HPDE6-E6E7 (cell line): ENCODE results near the gene SLC12A6.

ENCODE experiments used
- DNase-seq: peaks from one replicate; pipeline ENCODE4 v3.0.0; 2011; ENCODE audit warnings: missing footprints; ENCODE audit errors: extremely low spot score

Gene SLC12A6

DNA sequence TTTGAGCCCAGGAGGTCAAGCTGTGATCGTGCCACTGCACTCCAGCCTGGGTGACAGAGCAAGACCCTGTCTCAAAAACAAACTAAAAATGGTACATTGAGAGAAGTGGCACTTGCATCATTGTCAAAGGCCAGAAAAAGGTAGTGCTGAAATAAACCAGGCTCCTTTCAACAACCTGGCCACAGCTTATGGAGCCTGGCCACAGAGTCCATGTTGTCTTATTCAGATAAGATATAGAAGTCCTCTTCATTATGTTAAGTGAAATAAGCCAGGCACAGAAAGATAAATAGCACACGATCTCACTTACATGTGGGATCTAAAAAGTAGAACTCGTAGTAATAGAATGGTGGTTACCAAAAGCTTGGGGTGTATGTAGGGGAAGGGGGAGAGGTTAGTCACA, 78.0 kb downstream of the SLC12A6 start:
- no peak for DNase-seq

DNA sequence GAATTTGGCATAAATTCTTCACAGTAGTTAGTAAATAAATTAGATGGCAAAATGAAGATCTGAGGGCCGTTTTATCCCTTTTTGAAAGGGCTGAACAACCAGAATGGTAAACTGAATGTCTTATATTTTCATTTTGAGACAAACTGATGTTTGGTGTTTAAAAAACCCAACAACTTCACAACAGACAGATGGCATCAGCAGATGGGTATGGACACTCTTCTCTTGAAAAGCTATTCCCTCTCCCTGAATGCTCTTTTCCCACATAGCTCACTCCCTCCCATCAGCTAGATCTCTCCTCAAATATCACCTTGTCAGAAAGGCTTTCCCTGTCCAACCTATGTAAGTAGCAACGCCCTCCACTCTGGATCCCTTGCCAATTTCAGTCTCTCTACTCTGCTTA, 79.4 kb downstream of the SLC12A6 start:
- DNase-seq = no peak

DNA sequence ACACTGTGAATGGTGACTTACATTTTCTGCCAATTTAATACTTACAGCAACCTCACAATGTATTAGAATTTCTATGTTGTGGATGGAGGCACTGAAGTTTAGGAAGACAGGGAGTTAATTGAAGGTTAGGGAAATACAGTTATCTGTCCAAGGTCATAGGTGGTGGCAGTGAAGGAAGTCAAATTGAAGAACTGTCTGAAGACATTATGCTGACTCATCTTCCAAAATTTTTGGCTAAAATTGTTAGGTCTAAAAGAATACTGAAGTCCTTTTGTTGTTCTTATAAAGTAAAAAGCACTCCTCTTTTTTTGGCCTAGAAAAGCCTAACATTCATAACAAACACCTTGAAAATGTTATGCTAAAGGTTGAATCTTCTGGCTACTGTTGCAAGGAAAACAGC, 85.0 kb downstream of the SLC12A6 start:
- DNase-seq = no peak

- no peak for DNase-seq
Observed at GRCh38 chr15:34248190-34248589, 89.4 kb downstream of the SLC12A6 start.

GRCh38 chr15:34246276-34246976, 91.2 kb downstream of the SLC12A6 start:
- no peak for DNase-seq

DNA sequence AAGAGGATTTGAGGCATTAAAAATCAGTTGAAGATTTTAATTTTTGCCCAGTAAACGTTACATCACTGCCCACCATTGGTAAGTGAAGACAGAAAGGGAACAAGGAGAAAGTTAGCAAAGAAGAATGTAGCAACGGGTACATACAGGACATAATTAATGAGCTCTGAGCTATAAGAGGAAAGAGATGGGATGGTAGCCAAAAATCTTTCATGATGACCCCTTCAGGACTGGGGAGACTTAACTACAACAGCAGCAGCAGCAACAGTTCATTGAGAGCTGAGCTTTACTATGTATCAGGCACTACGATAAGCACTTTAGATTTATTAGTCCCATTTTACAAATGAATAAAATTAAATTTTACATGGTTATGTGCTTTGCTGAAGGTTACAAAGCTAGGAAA, 94.4 kb downstream of the SLC12A6 start:
- no peak for DNase-seq

- DNase-seq = no peak
Observed at GRCh38 chr15:34242331-34242710, 95.3 kb downstream of the SLC12A6 start.

DNA sequence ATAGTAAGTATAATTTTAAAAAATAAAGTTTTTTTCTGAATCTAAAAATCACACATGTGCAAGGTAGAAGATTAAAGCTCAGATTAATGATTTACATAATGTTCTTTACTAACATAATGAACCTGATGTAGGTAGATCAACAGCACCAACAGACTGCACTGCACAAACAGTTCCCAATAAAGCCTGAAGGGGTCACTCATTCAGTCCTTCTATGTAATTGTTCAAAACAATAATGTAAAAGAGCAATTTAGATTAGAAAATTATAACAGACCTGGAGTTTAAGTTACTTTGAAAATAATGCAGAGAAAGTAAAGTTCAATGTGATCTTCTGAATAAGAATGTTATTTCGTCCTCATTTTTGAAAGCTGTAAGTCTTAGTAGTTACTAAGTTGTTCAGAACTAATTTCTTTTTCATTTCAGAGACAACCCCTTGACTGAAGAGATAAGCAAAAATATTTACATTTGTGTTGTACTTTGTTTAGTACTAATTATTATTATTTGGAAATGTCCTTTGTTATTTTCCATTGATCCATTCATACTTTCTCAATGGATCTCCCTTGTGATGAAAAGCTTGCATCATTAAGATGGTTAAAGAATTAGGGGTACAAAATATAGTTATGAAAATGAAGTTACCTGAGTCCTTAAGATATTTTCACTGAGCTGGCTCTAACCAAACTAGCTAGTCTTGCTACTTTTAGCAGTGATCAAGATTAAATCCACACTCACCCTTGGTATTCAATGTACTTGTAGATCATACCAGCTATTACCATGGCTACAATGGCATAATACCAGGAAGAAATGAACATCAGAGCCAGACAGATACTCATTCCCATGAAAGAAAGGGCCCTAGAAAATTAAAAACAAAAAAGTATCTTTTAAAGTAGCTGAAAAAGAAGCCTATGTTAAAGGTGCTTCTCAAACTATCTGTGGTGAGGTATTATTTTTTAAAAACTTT, 95.9 kb downstream of the SLC12A6 start:
- DNase-seq = no peak

DNA sequence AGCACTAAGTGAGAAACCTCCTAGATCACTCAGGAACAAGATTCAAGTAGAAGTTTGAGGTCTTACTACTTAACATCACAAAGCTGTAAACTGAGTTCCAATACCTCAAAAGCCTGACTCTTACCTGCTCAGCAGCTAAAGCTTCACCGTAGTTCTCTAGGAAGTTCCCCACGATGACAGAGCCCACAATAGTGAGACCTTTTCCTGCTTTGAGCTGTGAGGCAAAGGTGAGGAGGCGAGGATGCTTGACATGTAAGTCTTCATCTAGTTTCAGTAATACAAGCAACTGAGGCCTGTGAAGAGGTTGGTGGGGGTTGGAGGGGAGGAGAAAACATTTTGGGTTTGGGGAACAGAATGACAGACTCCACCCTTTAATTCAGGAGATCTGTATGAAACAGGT, 97.0 kb downstream of the SLC12A6 start:
- no peak for DNase-seq

- DNase-seq = peak; percentile 84
Observed at GRCh38 chr15:34239151-34239808, 98.3 kb downstream of the SLC12A6 start.

GRCh38 chr15:34233614-34234013, 104.0 kb downstream of the SLC12A6 start:
- no peak for DNase-seq

DNA sequence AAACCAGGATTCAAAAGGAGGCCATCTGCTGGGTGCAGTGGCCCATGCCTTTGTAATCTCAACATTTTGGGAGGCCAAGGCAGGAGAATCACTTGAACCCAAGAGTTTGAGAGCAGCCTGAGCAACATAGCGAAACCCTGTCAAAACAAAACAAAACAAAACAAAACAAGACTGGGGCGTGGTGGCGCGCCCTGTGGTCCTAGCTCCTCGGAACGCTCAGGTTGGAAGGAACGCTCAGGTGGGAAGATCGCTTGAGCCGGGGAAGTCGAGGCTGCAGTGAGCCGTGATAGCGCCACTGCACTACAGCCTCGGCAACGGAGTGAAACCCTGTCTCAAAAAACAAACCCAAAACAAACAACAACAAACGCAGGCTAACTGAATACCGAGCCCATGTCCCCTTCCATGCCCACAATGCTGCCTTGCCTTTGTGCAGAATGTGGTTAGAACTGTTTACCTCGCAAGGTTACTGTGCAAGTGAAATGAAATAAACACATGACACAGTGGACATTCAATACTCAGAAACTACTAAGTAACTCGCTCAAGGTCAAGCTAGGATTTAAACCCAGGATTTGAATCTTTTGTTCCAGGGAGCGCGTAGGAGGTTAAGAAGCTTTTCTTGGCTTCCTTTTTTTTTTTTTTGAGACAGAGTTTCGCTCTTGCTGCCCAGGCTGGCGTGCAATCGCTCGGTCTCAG, 113.5 kb downstream of the SLC12A6 start:
- no peak for DNase-seq

- DNase-seq = no peak
Observed at GRCh38 chr15:34217587-34218225, 119.9 kb downstream of the SLC12A6 start.

DNA sequence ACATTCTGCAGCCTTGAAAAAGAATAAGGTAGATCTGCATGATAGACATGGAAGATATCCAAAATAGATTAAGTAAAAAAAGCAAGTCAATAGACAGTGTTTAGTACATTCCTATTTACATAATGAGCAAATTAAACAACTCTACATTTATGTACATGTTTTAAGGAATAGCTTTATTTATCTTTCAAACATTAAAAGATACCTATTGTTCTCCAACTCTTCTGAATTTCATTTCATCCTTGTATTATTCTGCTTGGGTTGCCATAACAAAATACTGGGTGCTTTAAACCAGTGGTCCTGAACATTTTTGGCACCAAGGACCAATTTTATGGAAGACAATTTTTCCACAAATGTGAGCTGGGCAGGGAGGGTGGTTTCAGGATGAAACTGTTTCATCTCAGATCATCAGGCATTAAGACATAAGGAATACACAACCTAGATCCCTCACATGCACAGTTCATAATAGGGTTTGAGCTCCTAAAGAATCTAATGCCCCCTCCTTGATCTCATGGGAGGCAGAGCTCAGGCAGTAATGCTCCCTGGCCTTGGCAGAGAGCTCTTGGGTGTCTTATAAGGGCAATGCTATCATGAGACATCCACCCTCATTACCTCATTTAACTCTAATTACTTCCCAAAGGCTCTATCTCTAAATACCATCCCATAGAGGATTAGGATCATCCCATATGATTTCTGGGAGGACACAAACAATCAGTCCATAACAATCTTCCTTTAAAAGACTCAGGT, 120.9 kb downstream of the SLC12A6 start:
- no peak for DNase-seq

DNA sequence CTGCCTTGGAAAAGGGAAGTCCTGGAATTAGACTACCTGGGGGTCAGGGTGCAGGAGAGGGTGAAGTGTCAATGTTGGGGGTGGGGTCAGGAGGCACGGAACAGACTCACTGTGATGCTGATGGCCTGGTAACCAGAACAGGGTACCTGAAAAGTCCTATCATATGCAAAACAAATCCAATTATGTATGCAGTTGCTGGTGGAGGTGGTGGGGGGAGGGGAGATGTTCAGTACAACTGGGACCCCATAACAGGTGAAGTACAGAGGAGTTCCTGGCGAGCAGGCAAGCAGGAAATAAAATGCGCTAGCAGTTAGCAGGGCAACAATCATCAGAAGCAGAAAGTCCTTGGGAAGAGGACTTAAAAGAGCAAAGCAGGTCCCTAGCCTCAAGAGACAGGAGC, 123.4 kb downstream of the SLC12A6 start:
- DNase-seq = no peak

DNA sequence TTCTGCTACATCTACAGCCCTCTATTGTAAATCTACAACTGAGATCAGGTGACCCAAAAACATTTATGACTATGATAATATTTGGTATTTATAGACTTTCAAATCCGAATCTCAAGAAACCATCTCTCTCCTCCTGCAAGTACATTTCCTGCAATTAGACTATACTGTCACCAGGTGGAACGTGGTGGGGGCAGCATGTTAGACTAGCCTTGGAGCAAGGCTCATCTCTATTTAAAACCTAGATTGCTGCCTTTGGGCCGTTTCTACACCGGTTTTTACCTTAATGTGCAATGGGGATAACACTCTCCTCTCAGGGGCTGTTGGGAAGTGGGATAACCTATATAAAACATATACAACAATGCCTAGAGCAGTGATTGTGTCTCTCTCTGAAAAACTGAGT, 123.9 kb downstream of the SLC12A6 start:
- no peak for DNase-seq

- DNase-seq = peak; percentile 79
Observed at GRCh38 chr15:34209421-34210282, 127.9 kb downstream of the SLC12A6 start, which contains the start of gene KATNBL1. Gene KATNBL1 (minus strand): TSS chr15:34210096. CDS start chr15:34163676, 46,420 bp downstream.

- DNase-seq = peak; percentile 6
Observed at GRCh38 chr15:34206011-34206410, 131.6 kb downstream of the SLC12A6 start.

GRCh38 chr15:34203936-34204335, 133.6 kb downstream of the SLC12A6 start:
- no peak for DNase-seq

DNA sequence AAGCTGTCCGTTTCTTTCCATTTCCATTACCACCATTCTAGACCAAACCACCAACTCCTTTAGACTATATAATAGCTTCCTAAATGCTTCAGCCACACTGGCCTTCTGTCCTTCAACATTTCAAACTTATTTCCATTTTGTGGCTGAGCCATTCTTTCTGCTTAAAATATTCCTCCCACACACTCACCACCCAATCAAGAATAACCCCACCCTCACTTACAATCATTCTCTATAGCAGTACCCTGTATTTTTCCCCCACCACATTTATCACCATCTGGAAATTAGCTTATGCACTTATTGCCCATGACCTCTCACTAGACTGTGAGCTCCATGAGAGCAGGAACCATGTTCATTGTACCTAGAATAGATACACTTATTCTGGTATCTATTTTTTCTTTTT, 134.3 kb downstream of the SLC12A6 start:
- no peak for DNase-seq
